ENCODE measurements around the gene ALG8.
"Not testable (repeated sequence)": the region's sequence is repeated elsewhere in the genome, so short reads cannot be mapped to it uniquely, and the experiment has no call there.

ALG8 gene

GRCh38 chr11:78100261-78100660 lies 39.2 kb downstream of the ALG8 start:
- Histone ChIP-seq H3K4me3 (ENCODE audit: low read depth, low read length) (no peak overlapping the region), H3K4me1 (ENCODE audit: control insufficient read depth, insufficient read depth, low read length) (no peaks in the 10 kb centered on the region), H3K27me3 (ENCODE audit: control insufficient read depth, insufficient read depth, low read length) (no peaks in the 10 kb centered on the region), H3K36me3 (ENCODE audit: control insufficient read depth, insufficient read depth, low read length) (peaks cover 58% of the 10 kb centered on the region), H3K9ac (ENCODE audit: low read length) (no peak overlapping the region), H3K27ac (ENCODE audit: low read depth, low read length) (no peak overlapping the region), H3K9me3 (ENCODE audit: control insufficient read depth, insufficient read depth, low read depth, low read length) (no peaks in the 10 kb centered on the region)

GRCh38 chr11:78099666-78100065 lies 39.8 kb downstream of the ALG8 start:
- no peak overlapping the region for H3K27ac ChIP-seq (ENCODE audit: low read depth, low read length)
- no peak overlapping the region for H3K9ac ChIP-seq (ENCODE audit: low read length)
- peaks cover 53% of the 10 kb centered on the region for H3K36me3 ChIP-seq (ENCODE audit: control insufficient read depth, insufficient read depth, low read length)
- no peaks in the 10 kb centered on the region for H3K4me1 ChIP-seq (ENCODE audit: control insufficient read depth, insufficient read depth, low read length)
- no peaks in the 10 kb centered on the region for H3K9me3 ChIP-seq (ENCODE audit: control insufficient read depth, insufficient read depth, low read depth, low read length)
- no peak overlapping the region for H3K4me3 ChIP-seq (ENCODE audit: low read depth, low read length)
- no peaks in the 10 kb centered on the region for H3K27me3 ChIP-seq (ENCODE audit: control insufficient read depth, insufficient read depth, low read length)

GRCh38 chr11:78097666-78098385 lies 41.6 kb downstream of the ALG8 start:
- H3K4me1 ChIP-seq (ENCODE audit: control insufficient read depth, insufficient read depth, low read length) = no peaks in the 10 kb centered on the region
- H3K27me3 ChIP-seq (ENCODE audit: control insufficient read depth, insufficient read depth, low read length) = no peaks in the 10 kb centered on the region
- no peak overlapping the region for H3K27ac ChIP-seq (ENCODE audit: low read depth, low read length)
- peaks cover 37% of the 10 kb centered on the region for H3K36me3 ChIP-seq (ENCODE audit: control insufficient read depth, insufficient read depth, low read length)
- H3K4me3 ChIP-seq (ENCODE audit: low read depth, low read length) = no peak overlapping the region
- H3K9me3 ChIP-seq (ENCODE audit: control insufficient read depth, insufficient read depth, low read depth, low read length) = no peaks in the 10 kb centered on the region
- no peak overlapping the region for H3K9ac ChIP-seq (ENCODE audit: low read length)

- peaks cover 12% of the 10 kb centered on the region for H3K36me3 ChIP-seq (ENCODE audit: control insufficient read depth, insufficient read depth, low read length)
- H3K27ac ChIP-seq (ENCODE audit: low read depth, low read length) = no peak overlapping the region
- no peak overlapping the region for H3K4me3 ChIP-seq (ENCODE audit: low read depth, low read length)
- no peaks in the 10 kb centered on the region for H3K27me3 ChIP-seq (ENCODE audit: control insufficient read depth, insufficient read depth, low read length)
- no peak overlapping the region for H3K9ac ChIP-seq (ENCODE audit: low read length)
- H3K4me1 ChIP-seq (ENCODE audit: control insufficient read depth, insufficient read depth, low read length) = no peaks in the 10 kb centered on the region
- no peaks in the 10 kb centered on the region for H3K9me3 ChIP-seq (ENCODE audit: control insufficient read depth, insufficient read depth, low read depth, low read length)
Observed at GRCh38 chr11:78094250-78094649, 45.2 kb downstream of the ALG8 start.

GRCh38 chr11:78086521-78087074 lies 52.8 kb downstream of the ALG8 start:
- H3K36me3 ChIP-seq (ENCODE audit: control insufficient read depth, insufficient read depth, low read length); H3K27me3 ChIP-seq (ENCODE audit: control insufficient read depth, insufficient read depth, low read length); H3K9ac ChIP-seq (ENCODE audit: low read length); H3K4me1 ChIP-seq (ENCODE audit: control insufficient read depth, insufficient read depth, low read length); H3K27ac ChIP-seq (ENCODE audit: low read depth, low read length); H3K4me3 ChIP-seq (ENCODE audit: low read depth, low read length); H3K9me3 ChIP-seq (ENCODE audit: control insufficient read depth, insufficient read depth, low read depth, low read length): not testable (repeated sequence)

GRCh38 chr11:78085972-78086371 lies 53.5 kb downstream of the ALG8 start:
- Histone ChIP-seq H3K9me3 (ENCODE audit: control insufficient read depth, insufficient read depth, low read depth, low read length) (no peaks in the 10 kb centered on the region), H3K27ac (ENCODE audit: low read depth, low read length) (no peak overlapping the region), H3K9ac (ENCODE audit: low read length) (no peak overlapping the region), H3K36me3 (ENCODE audit: control insufficient read depth, insufficient read depth, low read length) (no peaks in the 10 kb centered on the region), H3K4me3 (ENCODE audit: low read depth, low read length) (no peak overlapping the region), H3K27me3 (ENCODE audit: control insufficient read depth, insufficient read depth, low read length) (no peaks in the 10 kb centered on the region), H3K4me1 (ENCODE audit: control insufficient read depth, insufficient read depth, low read length) (no peaks in the 10 kb centered on the region)

- H3K27me3 ChIP-seq (ENCODE audit: control insufficient read depth, insufficient read depth, low read length); H3K27ac ChIP-seq (ENCODE audit: low read depth, low read length); H3K4me3 ChIP-seq (ENCODE audit: low read depth, low read length); H3K9me3 ChIP-seq (ENCODE audit: control insufficient read depth, insufficient read depth, low read depth, low read length); H3K4me1 ChIP-seq (ENCODE audit: control insufficient read depth, insufficient read depth, low read length); H3K36me3 ChIP-seq (ENCODE audit: control insufficient read depth, insufficient read depth, low read length); H3K9ac ChIP-seq (ENCODE audit: low read length): not testable (repeated sequence)
Observed at GRCh38 chr11:78084506-78084905, 54.9 kb downstream of the ALG8 start.

GRCh38 chr11:78083021-78083420 lies 56.4 kb downstream of the ALG8 start:
- H3K9me3 ChIP-seq (ENCODE audit: control insufficient read depth, insufficient read depth, low read depth, low read length) = no peaks in the 10 kb centered on the region
- H3K27me3 ChIP-seq (ENCODE audit: control insufficient read depth, insufficient read depth, low read length) = no peaks in the 10 kb centered on the region
- no peak overlapping the region for H3K9ac ChIP-seq (ENCODE audit: low read length)
- no peak overlapping the region for H3K27ac ChIP-seq (ENCODE audit: low read depth, low read length)
- H3K4me3 ChIP-seq (ENCODE audit: low read depth, low read length) = no peak overlapping the region
- no peaks in the 10 kb centered on the region for H3K36me3 ChIP-seq (ENCODE audit: control insufficient read depth, insufficient read depth, low read length)
- H3K4me1 ChIP-seq (ENCODE audit: control insufficient read depth, insufficient read depth, low read length) = peaks cover 13% of the 10 kb centered on the region

GRCh38 chr11:78082146-78082545 lies 57.3 kb downstream of the ALG8 start:
- no peak overlapping the region for H3K27ac ChIP-seq (ENCODE audit: low read depth, low read length)
- H3K4me1 ChIP-seq (ENCODE audit: control insufficient read depth, insufficient read depth, low read length) = peaks cover 16% of the 10 kb centered on the region
- H3K27me3 ChIP-seq (ENCODE audit: control insufficient read depth, insufficient read depth, low read length) = no peaks in the 10 kb centered on the region

GRCh38 chr11:78081583-78081982 lies 57.8 kb downstream of the ALG8 start:
- H3K4me1 ChIP-seq (ENCODE audit: control insufficient read depth, insufficient read depth, low read length) = peaks cover 16% of the 10 kb centered on the region
- no peak overlapping the region for H3K9ac ChIP-seq (ENCODE audit: low read length)

More at GRCh38 chr11:78082146-78082545, 57.3 kb downstream of the ALG8 start:
- H3K9me3 ChIP-seq (ENCODE audit: control insufficient read depth, insufficient read depth, low read depth, low read length) = no peaks in the 10 kb centered on the region
- H3K9ac ChIP-seq (ENCODE audit: low read length) = no peak overlapping the region
- no peak overlapping the region for H3K4me3 ChIP-seq (ENCODE audit: low read depth, low read length)
- H3K36me3 ChIP-seq (ENCODE audit: control insufficient read depth, insufficient read depth, low read length) = no peaks in the 10 kb centered on the region

GRCh38 chr11:78080818-78081495 lies 58.5 kb downstream of the ALG8 start:
- 0 out of 2 replicates have a peak, but pooled peaks cover 2% of the 10 kb centered on the region for H3K36me3 ChIP-seq (ENCODE audit: control insufficient read depth, insufficient read depth, low read length)
- H3K27ac ChIP-seq (ENCODE audit: low read depth, low read length) = no peak overlapping the region
- peaks cover 16% of the 10 kb centered on the region for H3K4me1 ChIP-seq (ENCODE audit: control insufficient read depth, insufficient read depth, low read length)
- no peak overlapping the region; the same call in 1 of the 2 replicates for H3K4me3 ChIP-seq (ENCODE audit: low read depth, low read length)
- no peaks in the 10 kb centered on the region for H3K27me3 ChIP-seq (ENCODE audit: control insufficient read depth, insufficient read depth, low read length)
- no peaks in the 10 kb centered on the region for H3K9me3 ChIP-seq (ENCODE audit: control insufficient read depth, insufficient read depth, low read depth, low read length)
- no peak overlapping the region for H3K9ac ChIP-seq (ENCODE audit: low read length)

More at GRCh38 chr11:78081583-78081982, 57.8 kb downstream of the ALG8 start:
- H3K27ac ChIP-seq (ENCODE audit: low read depth, low read length) = no peak overlapping the region
- no peaks in the 10 kb centered on the region for H3K27me3 ChIP-seq (ENCODE audit: control insufficient read depth, insufficient read depth, low read length)
- 0 out of 2 replicates have a peak, but pooled peaks cover 2% of the 10 kb centered on the region for H3K36me3 ChIP-seq (ENCODE audit: control insufficient read depth, insufficient read depth, low read length)
- no peaks in the 10 kb centered on the region for H3K9me3 ChIP-seq (ENCODE audit: control insufficient read depth, insufficient read depth, low read depth, low read length)
- no peak overlapping the region for H3K4me3 ChIP-seq (ENCODE audit: low read depth, low read length)

All from HUES6 (cell line).